Hematopoietic multipotent progenitor cell treated with erythropoietin and hydrocortisone succinate and interleukin-3 and kit ligand, for 15 days (in vitro differentiated cells): ENCODE results near the gene LENG8.

Experiments used
- DNase-seq: peaks from one replicate; pipeline ENCODE4 v3.0.0-alpha.2; 2015; ENCODE audit warnings: low spot score

Gene LENG8

DNA sequence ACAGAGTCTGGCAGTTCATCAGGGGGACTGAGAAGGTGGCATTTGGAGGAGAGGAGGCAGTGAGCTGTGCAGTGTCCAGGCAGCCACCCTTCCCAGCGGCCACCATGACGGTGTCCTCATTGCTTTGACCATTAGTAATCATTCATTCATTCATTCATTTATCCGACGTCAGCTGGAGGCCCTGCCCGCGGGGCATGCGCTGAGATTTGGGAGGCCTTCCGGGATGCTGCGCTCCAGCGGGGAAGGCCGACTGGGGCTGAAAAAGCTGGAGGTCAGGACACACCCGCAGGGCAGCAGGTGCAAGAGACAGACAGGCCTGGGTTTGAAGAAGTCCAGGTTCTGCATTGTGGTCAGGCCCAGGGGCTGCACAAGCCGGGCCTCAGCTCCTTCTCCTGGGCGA, 24.8 kb upstream of the LENG8 start:
- DNase-seq: no peak

DNA sequence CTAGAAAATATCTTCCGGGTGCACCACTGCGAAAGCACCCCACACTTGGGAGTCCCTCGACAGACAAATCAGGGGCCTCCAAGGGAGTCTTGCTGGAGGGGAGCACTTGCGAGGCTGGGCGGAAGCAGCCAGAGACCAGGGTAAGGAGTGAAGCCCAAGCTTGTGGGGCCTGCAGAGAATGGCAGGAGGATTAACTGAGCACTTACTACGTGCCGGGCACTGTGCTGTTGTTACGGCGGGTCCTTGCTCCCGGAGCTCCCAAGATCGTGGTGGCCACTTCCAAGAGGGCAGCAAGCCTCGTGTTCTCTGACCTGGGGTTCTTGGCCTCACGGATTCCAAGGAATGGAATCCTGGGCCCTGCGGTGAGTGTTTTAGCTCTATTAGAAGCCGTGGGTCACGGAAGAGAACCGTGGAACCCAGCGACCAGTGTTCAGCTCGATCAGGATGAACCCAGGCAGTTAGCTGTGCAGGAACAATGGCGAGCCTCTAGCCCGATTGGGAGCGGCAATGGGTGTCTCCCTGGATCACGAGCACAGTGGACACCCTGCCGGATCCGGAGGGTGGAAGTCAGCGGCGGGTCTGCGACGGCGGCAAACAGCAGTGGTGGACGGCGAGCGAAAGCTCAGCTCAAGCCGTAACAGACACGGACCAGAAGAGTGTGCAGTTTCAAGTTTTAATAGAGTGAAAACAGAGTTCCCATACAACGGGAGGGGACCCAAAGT, 24.2 kb upstream of the LENG8 start:
- no peak for DNase-seq

DNA sequence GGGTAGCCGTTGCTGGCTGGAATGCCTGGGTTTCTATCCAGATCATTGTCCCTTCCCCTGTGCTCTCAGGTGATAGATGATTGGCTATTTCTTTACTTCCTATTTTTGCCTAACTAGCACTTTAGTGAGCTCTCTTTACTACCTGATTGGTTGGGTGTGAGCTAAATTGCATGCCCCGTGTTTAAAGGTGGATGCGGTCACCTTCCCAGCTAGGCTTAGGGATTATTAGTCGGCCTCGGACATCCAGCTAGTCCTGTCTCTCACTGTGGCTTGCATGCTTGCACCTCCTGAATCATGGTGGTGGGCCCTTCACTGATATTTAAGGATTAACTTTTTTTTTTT, 23.6 kb upstream of the LENG8 start:
- DNase-seq: no peak

DNA sequence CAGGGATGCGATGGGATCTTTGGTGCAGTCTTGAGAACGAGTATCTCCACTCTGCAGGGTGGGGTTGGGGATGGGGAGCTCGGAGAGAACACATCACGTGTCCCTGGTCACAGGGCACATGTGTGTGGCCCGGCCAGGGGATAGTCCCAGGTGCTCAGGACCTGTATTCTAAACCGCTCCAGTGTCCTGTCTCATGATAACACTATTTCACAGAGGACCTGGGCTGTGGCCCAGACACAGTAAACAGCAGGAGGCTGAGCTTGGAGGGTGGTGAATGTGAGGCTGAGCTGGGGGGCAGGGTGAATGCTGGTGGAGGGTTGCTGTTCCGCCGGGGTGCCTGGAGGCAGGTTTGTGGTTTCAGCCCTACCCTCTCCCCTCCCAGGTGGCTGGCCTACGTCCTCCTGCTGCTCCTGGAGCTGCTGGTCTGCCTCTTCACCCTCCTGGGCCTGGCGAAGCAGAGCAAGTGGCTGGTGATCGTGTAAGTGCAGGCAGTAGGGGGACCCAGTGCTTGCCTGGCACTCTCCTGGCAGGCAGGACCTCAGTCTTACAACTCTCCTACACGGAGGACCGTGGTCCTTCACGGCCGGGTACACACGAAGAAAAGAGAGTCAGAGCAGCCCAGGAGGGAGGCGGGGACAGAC, 22.6 kb upstream of the LENG8 start:
- no peak for DNase-seq

DNA sequence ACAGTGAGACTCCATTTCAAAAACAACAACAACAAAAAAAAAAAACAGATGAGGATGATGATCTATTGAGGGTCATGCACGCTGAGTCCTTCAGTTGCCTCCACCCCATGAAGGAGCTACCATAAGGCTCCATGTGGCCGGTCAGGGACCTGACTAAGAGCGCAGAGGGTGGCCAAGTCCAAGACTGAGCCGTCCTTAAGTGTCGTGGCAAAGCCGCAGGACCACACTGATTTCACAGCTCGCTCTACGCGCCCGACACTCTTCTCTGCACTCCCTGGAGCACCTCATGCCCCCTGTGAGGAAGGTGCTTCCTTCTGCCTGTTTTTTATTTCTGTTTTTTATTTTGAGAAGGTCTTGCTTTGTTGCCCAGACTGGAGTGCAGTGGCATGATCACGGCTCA, 21.4 kb upstream of the LENG8 start:
- DNase-seq: no peak

DNA sequence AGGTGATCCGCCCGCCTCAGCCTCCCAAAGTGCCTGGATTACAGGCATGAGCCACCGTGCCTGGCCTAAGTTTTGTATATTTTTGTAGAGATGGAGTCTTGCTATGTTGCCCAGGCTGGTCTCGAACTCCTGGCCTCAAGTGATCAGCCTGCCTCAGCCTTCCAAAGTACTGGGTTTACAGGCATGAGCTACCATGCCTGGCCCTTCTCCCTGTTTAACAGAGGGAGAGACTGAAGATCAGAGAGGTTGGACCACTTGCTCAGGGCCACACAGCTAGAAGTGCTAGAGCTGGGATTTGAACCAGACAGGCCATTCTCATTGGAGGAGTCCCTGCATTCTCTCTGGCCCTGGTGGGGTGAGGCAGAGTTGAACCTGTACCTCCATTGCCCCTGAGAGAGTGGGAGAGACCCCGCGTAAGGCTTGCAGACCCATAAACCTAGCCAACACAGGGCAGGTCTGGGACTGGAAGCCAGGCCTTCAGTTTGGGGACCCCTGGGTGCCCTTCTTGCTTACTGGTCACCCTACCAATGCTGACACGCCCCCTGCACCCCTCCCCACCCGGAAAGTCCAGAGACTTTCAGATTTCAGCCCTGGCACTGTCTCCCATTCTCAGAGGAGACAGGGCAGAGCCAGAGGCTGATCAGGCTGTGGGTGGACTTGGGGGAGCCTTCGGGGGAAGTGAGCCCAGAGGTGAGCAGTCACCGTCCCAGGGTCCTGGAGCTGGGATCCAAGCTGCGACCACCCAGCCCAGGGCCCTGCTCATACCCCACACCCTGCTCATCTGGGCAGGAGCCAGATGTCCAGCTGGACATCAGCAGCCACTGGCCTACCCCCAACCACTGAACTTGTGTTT, 20.4 kb upstream of the LENG8 start:
- DNase-seq: no peak

DNA sequence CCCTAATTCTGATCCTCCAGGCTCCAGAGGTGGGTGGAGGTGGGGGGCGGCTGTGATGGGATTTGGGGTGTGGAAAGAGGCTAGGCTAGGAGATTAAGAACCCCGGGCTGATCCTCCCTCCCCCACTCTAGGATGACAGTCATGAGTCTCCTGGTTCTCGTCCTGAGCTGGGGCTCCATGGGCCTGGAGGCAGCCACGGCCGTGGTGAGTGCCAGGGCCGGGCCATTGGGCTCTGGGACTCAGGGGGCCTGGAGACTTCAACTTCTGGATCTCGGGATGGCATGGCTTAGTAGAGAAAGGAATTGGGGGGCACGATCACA, 19.9 kb upstream of the LENG8 start:
- no peak for DNase-seq

DNA sequence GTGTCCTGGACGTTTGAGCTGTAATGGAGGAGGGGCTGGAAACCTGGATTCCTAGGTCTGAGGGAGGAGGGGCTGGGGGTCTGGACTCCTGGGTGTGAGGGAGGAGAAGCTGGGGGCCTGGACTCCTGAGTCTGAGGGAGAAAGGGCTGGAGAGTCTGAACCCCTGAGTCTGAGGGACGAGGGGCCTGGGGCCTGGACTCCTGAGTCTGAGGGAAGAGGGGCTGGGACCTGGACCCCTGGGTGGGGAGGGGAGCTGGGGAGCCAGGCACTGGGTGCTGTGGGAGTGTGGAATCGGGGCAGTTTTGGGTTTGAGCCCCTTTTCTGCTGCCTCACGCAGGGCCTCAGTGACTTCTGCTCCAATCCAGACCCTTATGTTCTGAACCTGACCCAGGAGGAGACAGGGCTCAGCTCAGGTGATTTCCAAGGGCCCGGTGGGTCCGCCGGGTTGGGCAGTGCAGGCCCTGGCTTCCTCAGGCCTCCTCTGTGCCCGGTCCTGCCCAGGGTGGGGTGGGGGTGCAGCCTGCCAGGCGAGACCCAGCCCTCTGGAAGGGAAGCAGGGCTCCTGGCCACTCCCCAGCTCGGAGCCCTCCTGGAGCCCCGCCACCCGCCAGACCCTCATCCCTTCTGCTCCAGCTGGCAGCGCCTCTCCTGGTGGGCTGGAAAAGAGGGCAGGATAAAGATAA, 19.3 kb upstream of the LENG8 start:
- no peak for DNase-seq

DNA sequence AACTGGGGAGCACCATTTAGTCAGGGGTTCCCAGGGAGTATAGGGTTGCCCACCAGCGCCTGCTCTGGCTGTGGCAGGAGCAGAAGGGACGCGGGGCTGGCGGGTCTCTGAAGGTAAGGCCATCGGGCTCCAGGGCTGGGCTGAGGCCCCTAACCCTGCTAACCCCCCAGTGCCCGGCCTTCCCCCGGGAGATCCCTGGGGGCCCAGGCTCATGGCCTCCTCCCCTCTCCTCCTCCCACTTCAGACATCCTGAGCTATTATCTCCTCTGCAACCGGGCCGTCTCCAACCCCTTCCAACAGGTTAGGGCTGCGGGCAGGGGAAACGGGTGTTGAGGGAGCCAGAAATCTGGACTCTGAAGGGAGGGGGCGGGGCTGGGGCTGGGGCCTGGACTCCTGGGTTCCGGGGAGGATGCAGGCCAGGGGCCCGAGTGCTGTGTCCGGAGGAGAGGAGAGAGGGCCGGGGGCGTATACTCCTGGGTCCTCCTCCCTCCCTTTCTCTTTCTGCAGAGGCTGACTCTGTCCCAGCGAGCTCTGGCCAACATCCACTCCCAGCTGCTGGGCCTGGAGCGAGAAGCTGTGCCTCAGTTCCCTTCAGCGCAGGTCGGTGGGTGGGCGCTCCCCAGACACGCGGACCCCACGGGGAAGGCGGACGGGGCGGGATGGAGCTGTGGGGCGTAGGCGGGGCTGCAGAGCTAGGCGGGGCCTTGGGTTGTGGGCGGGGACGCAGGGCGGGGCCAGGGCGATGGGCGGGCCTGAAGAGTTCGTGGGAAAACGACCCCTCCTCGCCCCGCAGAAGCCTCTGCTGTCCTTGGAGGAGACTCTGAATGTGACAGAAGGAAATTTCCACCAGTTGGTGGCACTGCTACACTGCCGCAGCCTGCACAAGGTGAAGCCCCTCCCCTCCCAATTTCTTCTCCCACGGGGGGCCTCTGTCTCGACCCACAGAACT, 18.4 kb upstream of the LENG8 start:
- peak; percentile 6 for DNase-seq

DNA sequence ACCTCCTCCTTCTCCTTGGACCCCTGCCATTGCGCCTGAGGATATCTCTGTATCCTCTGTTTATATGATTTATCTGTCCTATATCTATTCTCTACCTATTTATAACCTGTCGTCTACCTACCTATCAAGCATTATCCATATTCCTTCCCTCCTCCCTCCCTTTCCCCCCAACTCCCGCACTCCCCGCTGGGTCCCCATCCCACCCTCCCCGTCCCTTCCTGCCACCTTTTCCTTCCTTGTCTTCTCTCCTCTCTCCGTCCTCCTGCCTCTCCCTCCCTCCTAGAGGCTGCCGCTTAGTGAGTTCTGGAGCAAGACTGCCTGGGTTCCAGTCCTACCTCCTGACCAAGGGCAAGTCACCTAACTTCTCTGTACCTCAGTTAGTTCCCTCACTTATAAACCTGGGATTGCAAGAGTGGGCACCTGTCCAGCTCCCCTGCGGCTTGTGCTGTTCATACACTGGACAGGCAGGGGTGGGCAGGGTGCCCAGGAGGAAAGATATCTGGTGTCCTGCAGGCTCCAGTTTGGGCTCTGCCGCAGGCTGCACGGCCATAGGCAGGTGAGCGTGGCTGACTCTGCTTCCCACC, 17.7 kb upstream of the LENG8 start:
- no peak for DNase-seq

DNA sequence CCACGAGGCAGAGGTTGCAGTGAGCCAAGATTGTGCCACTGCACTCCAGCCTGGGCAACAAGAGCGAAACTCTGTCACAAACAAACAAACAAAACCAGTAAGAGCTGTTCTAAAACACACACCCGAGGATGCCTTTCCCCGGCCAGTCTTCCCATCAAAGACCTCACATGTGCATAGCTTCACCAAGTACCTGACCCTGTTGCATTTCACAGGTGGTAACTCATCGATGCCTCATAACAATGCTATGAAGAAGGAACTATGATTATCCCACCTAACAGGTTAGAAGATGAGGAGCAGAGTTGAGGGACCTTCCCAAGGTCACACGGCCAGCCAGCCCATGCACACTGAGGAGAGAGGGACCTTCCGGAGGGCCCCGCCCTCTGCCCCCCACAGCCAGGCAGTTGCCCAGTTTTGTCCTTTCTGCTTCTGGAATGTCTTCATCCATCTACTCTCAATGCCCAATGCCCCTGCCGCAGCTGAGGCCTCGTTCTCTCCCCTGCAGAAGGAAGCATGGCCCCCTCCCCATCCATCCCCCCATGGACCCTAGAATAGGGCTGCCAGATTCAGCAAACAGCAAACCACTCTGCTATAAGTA, 16.8 kb upstream of the LENG8 start:
- no peak for DNase-seq

DNA sequence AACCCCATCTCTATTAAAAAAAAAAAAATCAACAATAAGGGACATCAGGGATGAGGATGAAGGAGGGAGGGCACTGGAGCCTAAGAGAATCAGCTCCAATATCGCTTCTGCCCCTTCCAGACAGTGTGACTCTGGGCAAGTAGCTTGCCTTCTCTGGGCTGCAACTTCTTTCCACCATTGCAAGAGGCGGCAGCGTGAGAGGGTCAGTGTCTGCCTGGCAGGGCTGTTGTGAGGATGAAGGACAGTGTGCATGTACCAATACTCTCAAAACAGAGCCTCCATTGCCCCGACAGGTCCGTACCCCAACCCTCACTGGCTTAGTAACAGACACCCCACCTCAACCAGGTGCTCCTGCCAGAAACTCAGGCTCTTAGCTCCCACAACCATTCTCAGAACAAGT, 15.3 kb upstream of the LENG8 start:
- DNase-seq: no peak

DNA sequence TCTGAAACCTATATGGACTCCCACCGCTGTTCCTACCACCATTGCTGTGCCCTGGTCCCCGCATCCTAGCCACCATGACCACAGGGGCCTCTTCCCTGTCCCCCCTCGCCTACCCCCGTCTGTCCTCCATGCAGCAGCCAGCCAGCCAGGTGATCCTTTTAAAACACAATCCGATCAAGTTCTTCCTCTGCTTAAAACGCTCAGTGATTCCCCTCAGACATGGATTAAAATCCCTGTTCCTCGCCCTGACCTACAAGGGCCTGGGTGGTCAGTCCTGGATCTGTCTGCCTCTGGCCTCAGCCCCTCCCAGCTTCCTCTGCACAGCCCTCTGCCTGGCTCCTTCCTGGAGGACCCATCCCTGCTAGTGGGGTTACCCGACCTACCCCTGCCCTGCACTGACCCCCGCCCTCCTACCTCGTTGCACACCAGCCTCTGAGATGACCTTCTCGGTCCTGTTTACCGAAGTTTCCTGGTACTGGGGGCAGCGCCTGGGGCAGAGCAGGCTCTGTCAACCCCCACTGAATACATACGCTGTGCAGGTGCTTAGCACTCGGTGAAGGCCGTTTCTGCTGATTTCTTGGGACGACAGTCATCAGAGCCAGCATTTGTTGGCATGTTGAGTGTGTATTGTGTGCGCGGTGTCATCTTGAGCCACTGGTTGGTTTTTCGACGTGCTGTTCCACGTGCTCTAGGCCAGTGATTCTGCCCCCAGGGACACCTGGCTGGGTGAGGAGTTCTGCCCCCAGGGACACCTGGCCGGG, 14.7 kb upstream of the LENG8 start:
- DNase-seq: no peak

DNA sequence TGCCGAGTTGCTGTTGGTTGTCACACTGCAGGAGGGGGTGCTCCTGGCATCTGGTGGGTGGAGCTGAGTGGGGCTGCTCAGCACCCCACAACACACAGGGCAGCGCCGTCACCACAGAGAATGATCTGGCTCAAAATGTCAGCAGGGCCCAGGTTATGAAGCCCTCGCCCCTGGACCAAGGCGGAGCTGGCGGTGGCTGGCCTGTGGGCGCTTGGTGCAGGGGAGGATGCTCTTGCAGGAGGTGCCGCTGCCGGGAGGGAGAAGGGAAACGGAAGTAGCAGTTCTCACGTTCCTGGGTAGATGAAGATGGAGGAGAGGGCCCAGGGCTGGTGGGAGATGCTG, 14.2 kb upstream of the LENG8 start:
- DNase-seq: no peak

DNA sequence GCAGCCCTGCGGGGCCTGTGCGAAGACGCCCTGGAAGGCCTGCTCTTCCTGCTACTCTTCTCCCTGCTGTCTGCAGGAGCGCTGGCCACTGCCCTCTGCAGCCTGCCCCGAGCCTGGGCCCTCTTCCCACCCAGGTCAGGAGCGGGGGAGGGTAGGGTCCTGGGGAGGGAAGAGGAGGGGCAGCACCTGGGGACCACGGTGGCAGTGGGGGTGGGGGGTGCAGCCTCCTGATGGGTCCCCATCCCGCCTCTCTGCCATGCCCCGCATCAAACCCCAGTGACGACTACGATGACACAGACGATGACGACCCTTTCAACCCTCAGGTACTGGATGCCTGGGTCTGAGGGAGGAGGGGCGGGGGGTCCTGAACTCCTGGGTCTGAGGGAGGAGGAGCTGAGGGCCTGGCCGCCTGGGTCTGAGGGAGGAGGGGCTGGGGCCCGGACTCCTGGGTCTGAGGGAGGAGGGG, 13.4 kb upstream of the LENG8 start:
- DNase-seq: no peak

DNA sequence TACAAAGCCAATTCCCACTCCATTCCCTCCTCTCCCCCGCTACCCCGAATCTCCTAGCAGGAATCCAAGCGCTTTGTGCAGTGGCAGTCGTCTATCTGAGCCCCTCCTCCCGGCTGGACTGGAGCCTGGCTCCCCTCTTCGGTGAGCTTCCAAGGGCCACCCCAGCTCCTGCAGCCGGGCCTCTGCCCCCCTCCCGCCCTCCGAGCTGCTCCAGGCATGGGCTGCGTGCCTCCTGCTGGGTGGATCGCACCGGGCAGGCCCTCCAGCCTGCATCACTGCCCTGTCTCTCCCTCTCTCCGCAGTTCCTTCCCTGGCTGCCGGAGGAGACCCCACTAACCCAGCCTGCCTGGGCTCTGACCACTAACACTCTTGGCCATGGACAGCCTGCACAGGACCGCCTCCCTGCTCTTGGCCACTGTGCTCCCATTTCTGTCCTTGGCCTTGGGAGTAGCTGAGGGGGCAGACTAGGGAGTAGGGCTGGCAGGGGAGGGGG, 12.9 kb upstream of the LENG8 start:
- no peak for DNase-seq

DNA sequence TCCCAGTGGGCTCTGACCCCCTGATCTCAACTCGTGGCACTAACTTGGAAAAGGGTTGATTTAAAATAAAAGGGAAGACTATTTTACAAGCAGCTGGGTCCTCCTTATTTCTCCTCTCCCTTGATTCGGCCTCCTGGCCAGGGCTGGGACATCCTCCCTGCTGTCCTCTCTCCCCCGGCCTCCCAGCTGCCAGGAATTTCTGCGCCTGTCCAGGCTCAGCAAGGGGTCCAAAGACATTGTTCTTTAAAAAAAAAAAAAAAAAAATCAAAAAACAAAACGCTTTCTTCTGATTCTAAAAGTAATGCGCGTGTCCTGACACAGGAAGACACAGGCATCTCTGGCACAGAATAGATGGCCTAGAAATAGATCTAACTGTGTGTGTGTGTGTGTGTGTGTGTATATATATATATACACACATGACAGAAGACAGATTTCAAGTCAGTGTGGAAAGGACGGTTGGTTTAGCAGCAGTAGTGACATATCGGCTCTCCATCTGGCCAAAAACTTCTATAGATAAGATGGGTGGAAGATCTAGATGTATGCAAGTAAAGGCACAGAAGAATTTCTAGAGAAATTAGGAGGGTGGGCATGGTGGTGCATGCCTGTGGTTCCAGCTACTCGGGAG, 12.3 kb upstream of the LENG8 start:
- DNase-seq: no peak

DNA sequence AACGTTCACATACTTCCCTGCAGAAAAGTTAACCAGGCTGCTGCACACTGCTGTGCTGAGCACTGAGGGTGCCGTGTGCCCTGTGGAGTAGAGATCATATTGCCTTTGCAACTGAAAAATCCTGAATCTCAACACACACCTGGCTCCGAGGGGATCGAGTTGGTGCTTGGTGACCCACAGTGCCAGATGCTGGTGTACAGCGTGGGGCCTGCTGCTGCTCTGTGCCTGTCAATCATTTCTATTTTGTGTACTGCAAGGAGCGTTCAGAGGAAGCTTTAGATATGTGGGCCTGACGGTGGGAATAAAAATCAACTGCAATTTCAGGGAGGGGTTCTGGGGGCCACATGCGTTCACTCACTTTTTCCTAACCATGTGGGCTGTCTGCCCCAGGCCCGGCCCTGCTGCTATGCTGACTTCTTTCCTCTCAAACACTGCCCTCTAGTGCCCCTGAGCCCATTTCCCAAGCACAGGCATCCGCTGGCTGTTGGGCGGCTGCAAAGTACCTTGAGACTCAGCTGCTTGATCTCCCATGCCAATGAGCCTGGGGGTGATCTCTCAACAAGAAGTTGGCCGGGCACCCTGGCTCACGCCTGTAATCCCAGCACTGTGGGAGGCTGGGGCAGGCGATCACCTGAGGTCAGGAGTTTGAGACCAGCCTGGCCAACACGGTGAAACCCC, 9.7 kb upstream of the LENG8 start:
- DNase-seq: peak; percentile 10

DNA sequence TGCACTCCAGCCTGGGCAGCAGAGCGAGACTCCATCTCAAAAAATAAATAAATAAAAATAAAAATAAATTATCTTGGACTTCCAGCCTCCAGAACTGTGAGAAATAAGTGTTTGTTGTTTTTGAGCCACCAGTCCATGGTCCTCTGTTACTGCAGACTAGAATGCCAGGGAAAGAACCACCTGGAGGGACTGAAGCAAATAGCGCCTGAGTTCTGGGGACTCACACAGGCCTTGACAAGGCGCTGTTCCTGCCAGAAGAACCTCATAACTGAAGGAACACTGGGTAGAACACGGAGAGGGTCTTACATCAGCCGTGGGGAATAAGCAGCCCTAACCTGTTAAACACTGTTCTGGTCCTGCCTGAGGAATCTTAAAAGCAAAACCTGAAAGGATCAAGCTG, 8.4 kb upstream of the LENG8 start:
- DNase-seq: no peak
